GM15510 (cell line): Measurements from ENCODE around the gene IFT52.

Experiments used
- POLR2A ChIP-seq: IDR thresholded peaks from 3 replicates; pipeline ENCODE4 v1.6.1; 2011; ENCODE audit warnings: borderline replicate concordance; ENCODE audit not compliant: insufficient read length; ENCODE audit errors: extremely low read depth

IFT52 gene

DNA sequence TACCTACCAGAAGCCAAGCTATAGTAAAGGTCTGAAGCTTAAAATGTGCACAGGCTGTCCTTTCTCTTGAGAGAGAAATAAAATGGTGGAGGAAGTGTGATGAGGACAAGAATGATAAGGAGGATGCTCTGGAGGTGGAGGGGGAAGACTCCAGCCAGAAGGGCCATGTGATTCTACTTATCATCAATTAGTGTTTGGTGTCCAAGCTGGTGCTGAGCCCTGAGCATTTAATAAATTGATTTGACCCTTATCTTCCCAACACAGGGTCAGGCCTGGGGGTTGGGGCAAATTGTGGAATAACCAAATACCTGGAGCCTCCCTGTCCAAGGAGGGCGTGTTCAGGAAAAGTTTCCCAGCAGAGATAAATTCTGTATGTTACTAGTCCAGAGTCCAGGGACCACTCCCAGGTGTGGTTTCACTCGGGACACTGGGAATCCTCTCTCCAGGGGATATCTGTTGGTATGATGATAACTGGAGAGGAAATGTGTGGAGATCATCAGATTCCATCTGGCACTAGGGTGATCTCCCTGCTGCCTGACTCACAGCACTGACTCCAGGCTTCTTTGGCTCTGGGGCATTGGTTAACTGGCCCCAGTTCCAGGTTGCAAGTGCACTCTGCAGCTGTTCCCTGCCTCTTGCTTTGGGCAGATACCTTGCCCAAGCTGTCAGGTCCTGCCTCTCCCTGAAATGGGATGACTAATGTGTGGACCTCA is 72.4 kb downstream of the IFT52 start:
- no peak for TF ChIP-seq POLR2A

DNA sequence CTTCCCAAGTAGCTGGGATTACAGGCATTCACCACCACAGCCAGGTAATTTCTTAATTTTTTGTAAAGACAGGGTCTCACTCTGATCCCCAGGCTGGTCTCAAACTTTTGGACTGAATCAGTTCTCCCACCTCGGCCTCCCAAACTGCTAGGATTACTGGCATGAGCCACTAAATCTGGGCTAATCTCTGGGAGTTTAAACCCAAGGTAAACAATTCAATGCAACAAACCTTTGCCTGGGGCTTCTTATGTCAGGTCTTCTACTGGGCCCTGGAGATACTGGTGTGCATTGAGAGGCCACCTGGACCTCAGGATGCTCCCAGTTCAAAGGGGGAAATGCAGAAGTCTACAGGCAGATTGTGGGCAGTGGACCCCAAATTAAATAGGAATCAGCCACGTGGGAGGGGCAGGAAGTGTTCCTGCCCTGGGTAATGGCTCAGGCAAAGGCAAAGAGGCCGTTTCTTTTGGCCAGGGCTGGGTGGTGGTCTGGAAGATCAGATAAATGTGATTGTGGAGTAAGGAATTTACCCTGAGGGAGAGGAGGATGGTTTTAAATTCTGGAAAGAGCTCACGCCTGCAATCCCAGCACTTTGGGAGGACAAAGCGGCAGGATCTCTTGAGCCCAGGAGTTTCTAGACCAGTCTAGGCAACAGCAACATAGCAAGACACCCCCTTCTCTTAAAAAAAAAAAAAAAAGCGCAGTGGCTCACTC is 74.9 kb downstream of the IFT52 start:
- no peak for TF ChIP-seq POLR2A

DNA sequence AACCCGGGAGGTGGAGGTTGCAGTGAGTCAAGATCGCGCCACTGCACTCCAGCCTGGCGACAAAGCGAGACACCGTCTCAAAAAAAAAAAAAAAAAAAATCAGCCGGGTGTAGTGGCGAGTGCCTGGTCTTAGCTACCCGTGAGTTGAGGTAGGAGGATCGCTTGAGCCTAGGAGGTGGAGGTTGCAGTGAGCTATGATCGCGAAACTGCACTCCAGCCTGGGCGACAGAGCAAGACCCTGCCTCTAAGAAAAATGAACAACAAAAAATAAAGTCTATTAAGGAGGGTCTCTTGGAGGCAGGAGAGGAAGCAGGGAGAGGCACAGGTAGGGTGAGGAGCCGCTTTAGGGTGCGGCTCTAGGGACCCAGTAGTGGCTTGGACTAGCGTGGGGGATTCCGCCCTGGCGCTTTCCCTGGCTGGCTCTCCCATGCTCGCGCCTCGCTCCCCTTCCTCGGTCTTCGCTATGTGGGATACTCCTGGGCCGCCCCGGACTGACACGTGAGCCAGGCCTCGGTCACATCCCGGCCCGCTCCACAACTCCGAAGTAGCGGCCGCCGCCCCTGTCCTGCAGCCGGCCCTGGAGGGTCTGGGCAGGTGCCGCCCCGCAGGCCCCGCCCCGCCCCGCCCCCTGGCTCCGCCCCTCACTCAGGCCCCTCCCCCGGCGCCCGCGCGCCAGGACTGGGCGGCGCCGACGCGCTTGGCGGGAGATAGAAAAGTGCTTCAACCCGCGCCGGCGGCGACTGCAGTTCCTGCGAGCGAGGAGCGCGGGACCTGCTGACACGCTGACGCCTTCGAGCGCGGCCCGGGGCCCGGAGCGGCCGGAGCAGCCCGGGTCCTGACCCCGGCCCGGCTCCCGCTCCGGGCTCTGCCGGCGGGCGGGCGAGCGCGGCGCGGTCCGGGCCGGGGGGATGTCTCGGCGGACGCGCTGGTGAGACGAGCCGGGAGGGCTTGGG is 75.9 kb downstream of the IFT52 start, which contains the start of gene MYBL2:
MYBL2 (plus strand) TSS at position 739 of the 953 bp plus-strand sequence; CDS start at position 909, 170 bp downstream.
- TF ChIP-seq POLR2A, result peak; percentile 81

DNA sequence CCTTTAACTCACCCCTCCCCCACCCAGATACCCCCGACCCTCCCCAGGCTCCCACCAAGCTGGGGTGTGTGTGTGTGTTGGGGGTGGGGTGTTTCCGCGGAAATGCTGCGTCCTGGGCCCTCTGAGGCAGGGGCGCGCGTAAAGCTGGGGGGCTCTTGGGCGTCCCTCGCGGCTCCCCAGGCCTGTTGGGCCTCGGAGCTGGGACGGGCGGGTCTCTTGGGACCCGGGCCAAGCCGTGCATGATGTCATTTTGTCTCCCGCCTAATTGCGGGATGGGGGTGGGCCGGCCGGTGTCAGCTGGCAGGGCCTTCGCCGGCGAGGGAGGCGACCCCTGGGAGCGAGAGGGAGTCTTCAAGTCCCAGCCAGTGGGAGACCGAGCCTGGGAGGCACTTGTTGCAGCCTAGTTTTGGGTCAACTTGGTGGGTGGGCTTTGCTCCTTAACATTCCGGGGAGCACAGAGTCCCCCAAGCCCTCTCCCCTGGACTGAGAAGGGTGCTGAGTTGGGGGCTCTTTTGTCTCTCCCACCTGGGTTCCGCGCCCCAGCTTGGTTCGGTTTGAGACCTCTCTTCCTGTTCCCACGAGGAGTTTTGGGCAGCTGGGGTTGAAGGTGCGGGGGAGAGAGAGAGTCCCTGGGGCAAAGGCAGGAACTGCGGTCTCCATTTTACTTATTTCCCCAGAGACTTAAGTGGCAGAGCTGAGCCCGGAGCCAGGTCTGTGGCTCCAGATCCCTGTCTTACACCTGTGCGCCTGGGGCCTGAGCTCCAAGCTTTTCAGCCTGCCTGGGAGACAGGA is 76.8 kb downstream of the IFT52 start:
- TF ChIP-seq POLR2A, result no peak

DNA sequence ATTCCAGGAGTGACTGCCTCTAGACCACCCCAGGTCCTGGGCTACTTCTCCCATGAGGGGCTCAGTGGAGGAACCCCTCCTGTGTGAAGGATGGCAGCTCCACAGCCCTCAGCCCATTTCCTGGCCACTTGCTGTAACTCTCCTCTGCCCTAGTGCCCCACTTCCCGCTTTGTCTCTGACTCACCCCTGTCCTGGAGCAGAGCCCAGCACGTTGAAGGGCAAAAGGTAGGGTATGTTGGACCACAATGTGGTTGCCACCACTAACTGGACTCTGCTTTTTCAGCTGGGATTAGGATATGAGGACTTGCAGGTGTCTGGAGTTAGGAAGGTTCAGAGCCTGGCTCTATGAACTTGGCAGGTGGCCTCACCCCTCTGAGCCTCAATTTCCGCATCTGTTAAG is 78.6 kb downstream of the IFT52 start:
- TF ChIP-seq POLR2A, result no peak

DNA sequence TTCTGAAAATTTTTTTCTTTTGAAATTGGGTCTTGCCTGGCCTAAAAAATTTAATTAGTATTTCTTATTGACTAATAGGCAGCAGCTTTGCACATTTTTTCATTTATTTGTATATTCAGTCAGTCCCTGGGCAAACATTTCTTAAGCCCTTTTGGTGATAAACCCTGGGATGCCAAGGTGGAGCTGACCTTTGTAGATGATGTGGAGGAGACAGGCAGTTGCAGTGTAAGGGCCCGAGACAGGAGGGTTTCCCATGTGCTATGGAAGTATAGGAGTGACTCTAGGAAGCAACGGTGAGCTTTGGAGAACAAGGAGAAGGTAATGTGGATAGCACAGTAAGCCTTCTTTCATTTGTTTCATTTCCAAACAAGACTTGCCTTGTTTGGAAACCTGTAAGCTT is 79.7 kb downstream of the IFT52 start:
- no peak for TF ChIP-seq POLR2A

GRCh38 chr20:43676368-43676767 is 85.6 kb downstream of the IFT52 start:
- no peak for TF ChIP-seq POLR2A

- TF ChIP-seq POLR2A, result no peak
Measured at GRCh38 chr20:43680981-43681380, 90.2 kb downstream of the IFT52 start.

DNA sequence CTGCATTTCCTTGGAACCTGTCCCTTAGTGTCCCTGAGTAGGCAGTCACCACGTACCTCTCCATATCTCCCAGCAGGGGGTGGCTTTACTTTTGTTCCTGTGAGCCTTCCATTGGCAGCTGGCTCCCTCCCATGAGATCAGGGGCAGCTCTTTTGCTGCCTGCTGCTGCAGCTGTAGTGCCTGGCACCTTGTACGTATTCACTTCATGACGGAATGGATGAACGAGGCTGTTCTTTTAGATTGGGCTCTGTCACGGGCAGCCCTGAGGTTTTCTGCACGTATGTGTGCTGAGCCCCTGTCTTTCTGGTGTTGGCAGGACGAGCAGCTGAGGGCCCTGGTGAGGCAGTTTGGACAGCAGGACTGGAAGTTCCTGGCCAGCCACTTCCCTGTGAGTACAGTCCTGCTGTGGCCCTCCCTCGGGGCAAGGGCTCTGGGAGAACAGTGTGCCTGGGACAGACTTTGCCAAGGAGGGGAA is 90.8 kb downstream of the IFT52 start:
- no peak for TF ChIP-seq POLR2A

DNA sequence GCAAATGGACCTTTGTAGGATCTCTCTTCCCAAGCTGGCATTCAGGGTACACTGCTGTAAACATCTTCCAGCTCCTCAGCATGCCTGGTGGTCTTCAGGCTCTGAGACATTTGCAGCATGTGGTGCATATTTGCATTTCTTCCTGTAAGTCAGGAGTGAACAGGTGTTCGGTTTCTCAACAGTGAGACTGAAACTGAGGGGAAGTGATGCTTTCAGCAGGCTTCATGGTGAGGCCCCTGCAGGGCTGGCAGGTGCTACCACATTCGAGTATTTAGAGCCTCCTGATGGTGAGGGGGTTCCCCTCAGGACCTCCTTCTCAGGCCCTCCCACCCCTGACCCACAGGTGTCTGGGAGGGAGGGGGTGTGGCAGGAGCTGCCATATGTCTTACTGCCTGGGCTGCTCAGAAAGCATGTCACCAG is 91.3 kb downstream of the IFT52 start:
- peak; percentile 28 for TF ChIP-seq POLR2A

DNA sequence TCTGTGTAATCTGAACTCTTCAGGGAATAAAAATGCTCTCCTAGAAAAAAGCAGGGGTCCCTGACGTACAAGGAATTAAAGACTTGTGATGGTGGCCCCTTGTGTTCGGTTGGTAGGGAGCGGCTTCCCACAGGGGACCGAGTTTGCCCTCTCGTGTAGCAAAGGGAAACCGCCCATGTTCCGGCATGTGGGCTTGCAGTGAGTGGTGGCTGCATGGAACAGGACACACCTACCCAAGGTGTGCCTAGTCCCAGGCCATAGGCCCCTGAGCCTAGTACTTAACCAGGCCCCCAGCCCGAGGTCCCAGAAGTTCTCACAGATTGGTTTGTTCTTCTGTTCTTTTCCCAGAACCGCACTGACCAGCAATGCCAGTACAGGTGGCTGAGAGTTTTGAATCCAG is 91.7 kb downstream of the IFT52 start:
- no peak for TF ChIP-seq POLR2A

GRCh38 chr20:43686820-43687219 is 96.1 kb downstream of the IFT52 start:
- TF ChIP-seq POLR2A, result no peak

GRCh38 chr20:43689165-43689564 is 98.4 kb downstream of the IFT52 start:
- TF ChIP-seq POLR2A, result no peak
